Neural progenitor cell (in vitro differentiated cells): ENCODE results near the gene ZNF536. TPM values are rescaled to one million over a fixed set of nuclear protein-coding genes. Genes with fewer than 3 reads are reported as not detected.
A peak's percentile ranks its signal among the peaks of the same experiment; 100 is the strongest.

Source experiments
- DNase-seq: peaks from one replicate; pipeline ENCODE4 v3.0.0-alpha.2; 2016; ENCODE audit warnings: low spot score
- H2AFZ ChIP-seq: fragments of 200-600 bp; sonication (generic); replicated peaks from 2 replicates; pipeline ENCODE4 v1.6.1; 2016; ENCODE audit warnings: antibody characterized with exemption
- H3F3A ChIP-seq: fragments of 200-600 bp; sonication (generic); 2 replicates; pipeline ENCODE4 v1.6.1; 2016; ENCODE audit warnings: antibody characterized with exemption, low read depth
- H3K27ac ChIP-seq: fragments of 200-600 bp; sonication (generic); 2 replicates; pipeline ENCODE4 v1.5.1; 2016; ENCODE audit warnings: mild to moderate bottlenecking
- H3K27me3 ChIP-seq: fragments of 200-600 bp; sonication (generic); 2 replicates; pipeline ENCODE4 v1.6.1; 2016; ENCODE audit warnings: mild to moderate bottlenecking, moderate library complexity
- H3K36me3 ChIP-seq: fragments of 200-600 bp; sonication (generic); 2 replicates; pipeline ENCODE4 v1.5.1; 2016
- H3K4me1 ChIP-seq: fragments of 200-600 bp; sonication (generic); 2 replicates; pipeline ENCODE4 v1.6.1; 2016; ENCODE audit warnings: mixed run types
- H3K4me2 ChIP-seq: fragments of 200-600 bp; sonication (generic); 2 replicates; pipeline ENCODE4 v1.6.1; 2016
- H3K4me3 ChIP-seq: fragments of 200-600 bp; sonication (generic); 2 replicates; pipeline ENCODE4 v1.5.1; 2016
- H3K79me2 ChIP-seq: fragments of 200-600 bp; sonication (generic); 2 replicates; pipeline ENCODE4 v1.6.1; 2016; ENCODE audit warnings: low read depth
- H3K9ac ChIP-seq: fragments of 200-600 bp; sonication (generic); 2 replicates; pipeline ENCODE4 v1.6.1; 2016
- H3K9me3 ChIP-seq: fragments of 200-600 bp; sonication (generic); 2 replicates; pipeline ENCODE4 v1.5.1; 2016; ENCODE audit warnings: low read depth
- H4K20me1 ChIP-seq: fragments of 200-600 bp; sonication (generic); 2 replicates; pipeline ENCODE4 v1.6.1; 2016; ENCODE audit warnings: low read depth
- H3K27ac Mint-ChIP-seq: 3 replicates; pipeline ENCODE4 v1.8.0; 2021; ENCODE audit warnings: mixed read lengths
- H3K27me3 Mint-ChIP-seq: 2 replicates; pipeline ENCODE4 v1.8.0; 2022; ENCODE audit warnings: low read depth, mild to moderate bottlenecking, inconsistent platforms, moderate library complexity, mixed read lengths; ENCODE audit not compliant: insufficient read depth
- H3K36me3 Mint-ChIP-seq: 3 replicates; pipeline ENCODE4 v1.8.0; 2021; ENCODE audit warnings: mixed read lengths
- H3K4me1 Mint-ChIP-seq: 3 replicates; pipeline ENCODE4 v1.8.0; 2021; ENCODE audit warnings: mixed read lengths
- H3K4me3 Mint-ChIP-seq: 3 replicates; pipeline ENCODE4 v1.8.0; 2021; ENCODE audit warnings: mild to moderate bottlenecking, moderate library complexity, mixed read lengths
- H3K9me3 Mint-ChIP-seq: 3 replicates; pipeline ENCODE4 v1.8.0; 2020; ENCODE audit warnings: mixed read lengths
- CTCF ChIP-seq: fragments of 200-600 bp; sonication (generic); IDR thresholded peaks from 2 replicates; pipeline ENCODE4 v1.5.1; 2017; ENCODE audit warnings: antibody characterized with exemption, mild to moderate bottlenecking
- EZH2 ChIP-seq: fragments of 200-600 bp; sonication (generic); IDR thresholded peaks from 2 replicates; pipeline ENCODE4 v1.6.1; 2017; ENCODE audit warnings: antibody characterized with exemption, mild to moderate bottlenecking, moderate library complexity
- EZH2phosphoT487 ChIP-seq: fragments of 200-600 bp; sonication (generic); IDR thresholded peaks from 2 replicates; pipeline ENCODE4 v1.6.1; 2017; ENCODE audit warnings: antibody characterized with exemption
- total RNA-seq: library from RNA; depleted of rRNA; stranded (reverse); fragments of >200 nt; gene quantifications from 2 replicates; pipeline ENCODE4 v1.2.3, GENCODE V29; 2015; ENCODE audit warnings: low replicate concordance

Gene ZNF536
- total RNA-seq, 1 donor from 2014 or later, result 0.24 TPM

DNA sequence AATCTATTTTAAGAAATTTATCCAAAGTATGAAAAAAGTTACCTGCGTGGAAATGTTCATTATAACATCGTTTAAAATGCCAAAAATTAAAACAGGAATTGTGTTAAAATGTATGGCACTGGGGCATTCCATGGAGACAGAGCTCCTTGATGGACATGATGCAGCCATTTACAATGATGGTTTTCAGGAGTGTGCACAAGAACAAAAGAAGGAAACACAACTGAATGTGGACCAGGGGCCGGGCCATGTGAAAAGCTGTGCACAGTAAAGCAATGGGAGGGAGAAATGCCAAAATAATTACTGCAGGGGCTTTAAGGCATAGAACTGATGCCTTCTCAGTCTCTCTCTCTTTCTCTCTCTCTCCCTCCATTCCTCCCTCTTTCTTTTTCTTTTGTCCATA lies 115.0 kb downstream of the ZNF536 start:
- Histone ChIP-seq H3F3A (no peaks in the 10 kb centered on the region), H3K79me2 (no peaks in the 10 kb centered on the region), H3K27me3 (no peaks in the 10 kb centered on the region), H4K20me1 (no peaks in the 10 kb centered on the region), H3K9me3 (no peaks in the 10 kb centered on the region), H3K36me3 (no peaks in the 10 kb centered on the region), H3K4me1 (peaks cover 14% of the 10 kb centered on the region), H2AFZ (no peak overlapping the region), H3K4me3 (no peak overlapping the region), H3K4me2 (no peak overlapping the region), H3K9ac (no peak overlapping the region), H3K27ac (no peak overlapping the region)
- peaks cover 6% of the 10 kb centered on the region for H3K9me3 Mint-ChIP-seq
- no peak overlapping the region for H3K4me3 Mint-ChIP-seq
- TF ChIP-seq EZH2phosphoT487 (no peak), CTCF (no peak), EZH2 (no peak)
- H3K36me3 Mint-ChIP-seq, result no peaks in the 10 kb centered on the region
- DNase-seq, result no peak
- peaks cover 36% of the 10 kb centered on the region for H3K4me1 Mint-ChIP-seq
- peaks cover 6% of the 10 kb centered on the region for H3K27me3 Mint-ChIP-seq
- H3K27ac Mint-ChIP-seq, result no peak overlapping the region

DNA sequence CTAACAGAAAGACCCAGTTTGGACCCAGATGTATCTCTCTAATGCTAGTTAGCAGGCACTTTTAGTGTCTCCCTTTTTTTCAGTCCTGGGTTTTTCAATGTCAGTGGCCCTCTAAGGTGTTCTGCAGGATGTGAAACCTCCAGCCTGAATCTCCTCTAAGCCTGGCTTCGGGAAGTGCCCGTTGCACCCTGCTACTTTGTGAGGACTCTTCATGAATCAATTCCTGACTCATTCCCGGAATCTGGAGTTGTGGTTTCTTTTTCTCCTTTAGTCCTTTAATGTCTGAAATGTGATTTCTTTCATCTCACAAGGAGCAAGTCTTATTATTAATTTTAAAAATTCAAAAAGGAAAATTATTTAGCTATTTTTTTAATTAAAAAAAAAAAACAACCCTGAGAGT lies 116.0 kb downstream of the ZNF536 start:
- TF ChIP-seq CTCF (no peak), EZH2 (no peak), EZH2phosphoT487 (no peak)
- Histone ChIP-seq H3K36me3 (no peaks in the 10 kb centered on the region), H3K4me1 (peaks cover 14% of the 10 kb centered on the region), H4K20me1 (no peaks in the 10 kb centered on the region), H3K27ac (no peak overlapping the region), H3K9me3 (no peaks in the 10 kb centered on the region), H3K79me2 (no peaks in the 10 kb centered on the region), H3K4me3 (no peak overlapping the region), H3K27me3 (no peaks in the 10 kb centered on the region), H2AFZ (no peak overlapping the region), H3F3A (no peaks in the 10 kb centered on the region), H3K4me2 (no peak overlapping the region), H3K9ac (no peak overlapping the region)
- Mint-ChIP-seq H3K27ac (peak overlapping the region; percentile 15), H3K9me3 (peaks cover 6% of the 10 kb centered on the region), H3K4me3 (no peak overlapping the region), H3K27me3 (peaks cover 6% of the 10 kb centered on the region), H3K36me3 (no peaks in the 10 kb centered on the region), H3K4me1 (peaks cover 36% of the 10 kb centered on the region)
- DNase-seq, result no peak

- Mint-ChIP-seq H3K9me3 (no peaks in the 10 kb centered on the region), H3K4me1 (peaks cover 36% of the 10 kb centered on the region), H3K27me3 (no peaks in the 10 kb centered on the region), H3K27ac (no peak overlapping the region), H3K4me3 (no peak overlapping the region), H3K36me3 (no peaks in the 10 kb centered on the region)
- Histone ChIP-seq H3K4me3 (no peak overlapping the region), H3K4me1 (peaks cover 14% of the 10 kb centered on the region), H3K79me2 (no peaks in the 10 kb centered on the region), H3K27me3 (no peaks in the 10 kb centered on the region), H3K9ac (no peak overlapping the region), H3K27ac (no peak overlapping the region), H3K9me3 (no peaks in the 10 kb centered on the region), H3K4me2 (no peak overlapping the region), H3K36me3 (no peaks in the 10 kb centered on the region), H4K20me1 (no peaks in the 10 kb centered on the region), H2AFZ (no peak overlapping the region), H3F3A (no peaks in the 10 kb centered on the region)
- TF ChIP-seq EZH2phosphoT487 (no peak), CTCF (no peak), EZH2 (no peak)
- DNase-seq, result no peak
Measured at GRCh38 chr19:30490760-30491159, 118.6 kb downstream of the ZNF536 start.
